ENCODE measurements around the gene C1QTNF5. TPM values are rescaled to one million over a fixed set of nuclear protein-coding genes. Genes with fewer than 3 reads are reported as not detected.

C1QTNF5 gene
- polyA plus RNA-seq, 2 of the 4 experiments (the other 2 are of a cell fraction): not detected

DNA sequence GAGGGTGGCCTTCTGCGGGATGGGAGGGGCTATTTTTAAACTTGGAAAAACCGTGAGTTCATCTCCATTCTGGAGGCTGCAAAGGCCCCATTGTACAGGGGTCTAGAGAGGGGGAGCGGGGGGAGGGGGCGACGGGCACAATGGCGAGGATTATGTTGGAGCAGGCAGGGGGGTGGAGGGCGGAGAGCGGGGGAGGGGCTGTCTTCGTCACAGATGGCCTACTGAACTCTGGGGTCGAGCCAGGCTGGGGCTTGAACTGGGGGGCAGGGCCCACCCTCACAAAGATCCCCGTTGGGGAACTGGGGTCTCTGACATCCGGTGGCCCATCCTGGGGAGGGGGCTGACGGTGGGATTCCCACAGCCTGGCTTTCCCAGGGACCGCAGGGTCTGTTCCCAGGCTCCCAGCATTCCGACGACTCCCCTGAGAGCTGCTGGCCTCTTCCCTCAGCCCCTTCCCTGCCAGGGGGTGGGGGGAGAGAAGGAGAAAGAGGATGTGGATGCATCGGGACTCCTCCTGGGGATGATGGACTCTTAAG lies 20.4 kb downstream of the C1QTNF5 start:
- H3K27ac ChIP-seq: peak overlapping the region in 1 of 2 experiments; percentile 91; a peak in 4 of 6 replicates
- POLR2A ChIA-PET: no interaction called here

DNA sequence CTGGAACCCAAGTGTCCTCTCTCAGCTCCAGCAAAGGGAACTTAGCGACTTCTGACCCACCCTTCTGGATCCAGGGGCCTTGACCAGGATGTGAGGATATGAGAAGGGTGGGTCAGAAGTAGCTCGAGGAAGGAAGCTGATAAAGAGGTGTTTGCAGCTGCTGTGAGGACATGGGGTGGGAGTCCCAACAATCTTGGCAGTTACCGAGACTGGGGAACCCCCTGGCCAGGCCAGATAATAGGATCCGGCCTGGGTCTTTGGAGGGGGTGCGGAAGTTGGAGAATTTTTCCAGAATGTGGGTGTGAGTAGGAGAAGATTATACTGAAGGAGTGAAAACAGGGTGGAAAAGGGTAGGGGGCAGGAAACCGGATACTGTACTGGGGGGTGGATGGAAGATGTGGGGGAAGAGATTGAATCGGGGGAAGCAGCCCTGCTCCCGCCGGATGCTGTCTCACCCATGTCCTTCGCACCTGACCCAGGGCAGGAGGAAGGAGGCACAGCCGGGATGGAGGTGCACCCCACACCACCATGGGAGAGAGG lies 20.9 kb downstream of the C1QTNF5 start:
- H3K4me1 ChIP-seq: peaks cover 43% of the 10 kb centered on the region
- no peak for ATAC-seq

More for the DNA sequence above, 20.4 kb downstream of the C1QTNF5 start:
- Histone ChIP-seq H3K4me1 (peaks cover 41% of the 10 kb centered on the region), H3K4me3 (no peak overlapping the region), H3K4me2 (peak overlapping the region; percentile 88), H3K9me3 (no peaks in the 10 kb centered on the region)
- ATAC-seq (no peak), FAIRE-seq (no peak), DNase-seq (ENCODE audit: low read depth in 1 of 2, low spot score in 1 of 2) (no peak)
- CTCF ChIA-PET: interaction anchor here (1.2 to 11.6 kb wide), 6 partner anchors 10 to 156 kb away, joined by 3 to 160 read pairs (median 18); partner anchors contain the start of gene C1QTNF5
- TF ChIP-seq ZNF302 (CRISPR knock-in tag; IDR thresholded peaks at IDR 0.05) (no peak), TFCP2L1 (CRISPR knock-in tag; IDR thresholded peaks at IDR 0.05) (no peak), ZFP36 (IDR thresholded peaks at IDR 0.05; ENCODE audit: borderline replicate concordance, partially characterized antibody) (no peak), CHD2 (IDR thresholded peaks at IDR 0.05; ENCODE audit: low read length, partially characterized antibody) (no peak), NPAS2 (CRISPR knock-in tag; IDR thresholded peaks at IDR 0.05; ENCODE audit: borderline replicate concordance) (no peak), POLR2AphosphoS2 (conservative IDR thresholded peaks at IDR 0.05; ENCODE audit: low read length) (no peak), EHMT2 (IDR thresholded peaks at IDR 0.05; ENCODE audit: low read depth) (no peak), PHF8 (IDR thresholded peaks at IDR 0.05; ENCODE audit: borderline replicate concordance, low read depth) (no peak), SMC3 (IDR thresholded peaks at IDR 0.05) (no peak)
- TF ChIP-seq, protein P1, sequence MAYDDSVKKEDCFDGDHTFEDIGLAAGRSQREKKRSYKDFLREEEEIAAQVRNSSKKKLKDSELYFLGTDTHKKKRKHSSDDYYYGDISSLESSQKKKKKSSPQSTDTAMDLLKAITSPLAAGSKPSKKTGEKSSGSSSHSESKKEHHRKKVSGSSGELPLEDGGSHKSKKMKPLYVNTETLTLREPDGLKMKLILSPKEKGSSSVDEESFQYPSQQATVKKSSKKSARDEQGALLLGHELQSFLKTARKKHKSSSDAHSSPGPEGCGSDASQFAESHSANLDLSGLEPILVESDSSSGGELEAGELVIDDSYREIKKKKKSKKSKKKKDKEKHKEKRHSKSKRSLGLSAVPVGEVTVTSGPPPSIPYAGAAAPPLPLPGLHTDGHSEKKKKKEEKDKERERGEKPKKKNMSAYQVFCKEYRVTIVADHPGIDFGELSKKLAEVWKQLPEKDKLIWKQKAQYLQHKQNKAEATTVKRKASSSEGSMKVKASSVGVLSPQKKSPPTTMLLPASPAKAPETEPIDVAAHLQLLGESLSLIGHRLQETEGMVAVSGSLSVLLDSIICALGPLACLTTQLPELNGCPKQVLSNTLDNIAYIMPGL (CRISPR knock-in tag; IDR thresholded peaks at IDR 0.05; ENCODE audit: borderline replicate concordance): no peak
- TF ChIP-seq, protein P2, sequence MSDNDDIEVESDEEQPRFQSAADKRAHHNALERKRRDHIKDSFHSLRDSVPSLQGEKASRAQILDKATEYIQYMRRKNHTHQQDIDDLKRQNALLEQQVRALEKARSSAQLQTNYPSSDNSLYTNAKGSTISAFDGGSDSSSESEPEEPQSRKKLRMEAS (IDR thresholded peaks at IDR 0.05): no peak
- WGBS (ENCODE audit: missing lambda C conversion rate): 70% methylated on average over 2 of the region's 17 CpGs

More for the DNA sequence above, 20.9 kb downstream of the C1QTNF5 start:
- H3K9me3 ChIP-seq: no peaks in the 10 kb centered on the region
- no peak for DNase-seq (ENCODE audit: low read depth in 1 of 2, low spot score in 1 of 2)
- TF ChIP-seq, protein P3, sequence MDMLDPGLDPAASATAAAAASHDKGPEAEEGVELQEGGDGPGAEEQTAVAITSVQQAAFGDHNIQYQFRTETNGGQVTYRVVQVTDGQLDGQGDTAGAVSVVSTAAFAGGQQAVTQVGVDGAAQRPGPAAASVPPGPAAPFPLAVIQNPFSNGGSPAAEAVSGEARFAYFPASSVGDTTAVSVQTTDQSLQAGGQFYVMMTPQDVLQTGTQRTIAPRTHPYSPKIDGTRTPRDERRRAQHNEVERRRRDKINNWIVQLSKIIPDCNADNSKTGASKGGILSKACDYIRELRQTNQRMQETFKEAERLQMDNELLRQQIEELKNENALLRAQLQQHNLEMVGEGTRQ (IDR thresholded peaks at IDR 0.05): no peak
- TF ChIP-seq CEBPB (IDR thresholded peaks at IDR 0.05): no peak
- TF ChIP-seq POLR2AphosphoS2 (conservative IDR thresholded peaks at IDR 0.05; ENCODE audit: low read length): no peak
- no peak for TF ChIP-seq TFCP2L1 (CRISPR knock-in tag; IDR thresholded peaks at IDR 0.05)
- TF ChIP-seq HOXA7 (CRISPR knock-in tag; IDR thresholded peaks at IDR 0.05): no peak
- TF ChIP-seq PHF8 (IDR thresholded peaks at IDR 0.05; ENCODE audit: borderline replicate concordance, low read depth): no peak
- TF ChIP-seq, protein P4, sequence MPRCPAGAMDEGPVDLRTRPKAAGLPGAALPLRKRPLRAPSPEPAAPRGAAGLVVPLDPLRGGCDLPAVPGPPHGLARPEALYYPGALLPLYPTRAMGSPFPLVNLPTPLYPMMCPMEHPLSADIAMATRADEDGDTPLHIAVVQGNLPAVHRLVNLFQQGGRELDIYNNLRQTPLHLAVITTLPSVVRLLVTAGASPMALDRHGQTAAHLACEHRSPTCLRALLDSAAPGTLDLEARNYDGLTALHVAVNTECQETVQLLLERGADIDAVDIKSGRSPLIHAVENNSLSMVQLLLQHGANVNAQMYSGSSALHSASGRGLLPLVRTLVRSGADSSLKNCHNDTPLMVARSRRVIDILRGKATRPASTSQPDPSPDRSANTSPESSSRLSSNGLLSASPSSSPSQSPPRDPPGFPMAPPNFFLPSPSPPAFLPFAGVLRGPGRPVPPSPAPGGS (IDR thresholded peaks at IDR 0.05): no peak
- TF ChIP-seq, protein P5, sequence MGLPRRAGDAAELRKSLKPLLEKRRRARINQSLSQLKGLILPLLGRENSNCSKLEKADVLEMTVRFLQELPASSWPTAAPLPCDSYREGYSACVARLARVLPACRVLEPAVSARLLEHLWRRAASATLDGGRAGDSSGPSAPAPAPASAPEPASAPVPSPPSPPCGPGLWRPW (IDR thresholded peaks at IDR 0.05): no peak
- TF ChIP-seq, protein P6, sequence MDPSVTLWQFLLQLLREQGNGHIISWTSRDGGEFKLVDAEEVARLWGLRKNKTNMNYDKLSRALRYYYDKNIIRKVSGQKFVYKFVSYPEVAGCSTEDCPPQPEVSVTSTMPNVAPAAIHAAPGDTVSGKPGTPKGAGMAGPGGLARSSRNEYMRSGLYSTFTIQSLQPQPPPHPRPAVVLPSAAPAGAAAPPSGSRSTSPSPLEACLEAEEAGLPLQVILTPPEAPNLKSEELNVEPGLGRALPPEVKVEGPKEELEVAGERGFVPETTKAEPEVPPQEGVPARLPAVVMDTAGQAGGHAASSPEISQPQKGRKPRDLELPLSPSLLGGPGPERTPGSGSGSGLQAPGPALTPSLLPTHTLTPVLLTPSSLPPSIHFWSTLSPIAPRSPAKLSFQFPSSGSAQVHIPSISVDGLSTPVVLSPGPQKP (IDR thresholded peaks at IDR 0.05; ENCODE audit: low read depth, low read length): no peak
- no peak for TF ChIP-seq HOXB5 (CRISPR knock-in tag; IDR thresholded peaks at IDR 0.05)
- no peak for TF ChIP-seq EHMT2 (IDR thresholded peaks at IDR 0.05; ENCODE audit: low read depth)
- no peak for TF ChIP-seq RNF2 (IDR thresholded peaks at IDR 0.05; ENCODE audit: borderline replicate concordance, low read depth)
- TF ChIP-seq SMC3 (IDR thresholded peaks at IDR 0.05): no peak
- no peak for TF ChIP-seq ZNF302 (CRISPR knock-in tag; IDR thresholded peaks at IDR 0.05)
- H3K27ac ChIP-seq: no peak overlapping the region
- no peak overlapping the region for H3K4me3 ChIP-seq
- ChIA-PET POLR2A (no interaction called here), CTCF (interaction anchor here (1.8 to 11.6 kb wide), 4 partner anchors 9 to 156 kb away, joined by 5 to 160 read pairs (median 18); partner anchors contain the start of gene C1QTNF5)
- no peak for FAIRE-seq
- H3K4me2 ChIP-seq: no peak overlapping the region
- 87% methylated on average over 11 of the region's 11 CpGs for WGBS (ENCODE audit: missing lambda C conversion rate)
